HG03558 (cell line): ENCODE data around the gene MAD1L1.

Experiments
- ATAC-seq: cut with Tn5 transposase; IDR thresholded peaks from one replicate; pipeline ENCODE4 v1.9.1; 2021; ENCODE audit warnings: moderate number of reproducible peaks; ENCODE audit not compliant: unreplicated experiment; ENCODE audit errors: extremely low read depth

Gene MAD1L1

DNA sequence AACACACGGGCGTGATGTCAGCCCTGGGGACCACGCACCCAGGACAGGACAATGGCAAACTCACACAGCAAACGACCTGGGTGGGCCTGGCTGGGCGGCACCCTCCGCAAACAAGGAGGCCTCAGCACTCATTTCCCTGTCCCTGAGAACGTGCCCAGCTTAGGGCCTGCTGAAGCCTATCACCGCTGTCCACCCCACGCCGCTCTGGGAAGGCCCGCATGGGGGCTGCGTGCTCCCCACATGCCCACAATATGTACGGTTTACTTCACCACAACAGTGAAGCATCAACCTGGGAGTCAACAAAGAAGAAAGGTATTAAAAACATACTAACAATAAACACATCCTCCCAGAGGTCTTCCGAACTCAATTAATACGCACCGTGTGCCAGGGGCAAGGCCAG, 12.2 kb downstream of the MAD1L1 start:
- ATAC-seq = no peak

DNA sequence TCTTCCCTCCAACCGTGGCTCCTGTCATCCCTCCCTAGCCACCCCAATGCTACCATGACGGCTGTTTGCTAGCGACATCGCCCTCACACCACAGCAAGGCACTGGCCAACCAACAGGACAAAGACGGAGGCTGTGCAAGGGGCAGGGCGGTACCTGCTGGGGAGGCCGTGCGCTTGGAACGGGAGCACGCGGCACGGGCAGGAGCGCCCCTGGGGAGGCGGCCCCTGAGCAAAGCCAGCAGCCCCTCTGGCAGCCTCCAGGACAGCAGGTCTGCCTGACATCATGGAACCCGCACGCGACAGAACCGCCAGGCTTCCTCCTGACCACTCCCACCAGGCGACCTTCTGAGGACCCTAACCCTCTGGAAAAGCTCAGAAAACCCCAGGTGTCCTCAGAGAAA, 12.7 kb downstream of the MAD1L1 start:
- ATAC-seq = no peak

DNA sequence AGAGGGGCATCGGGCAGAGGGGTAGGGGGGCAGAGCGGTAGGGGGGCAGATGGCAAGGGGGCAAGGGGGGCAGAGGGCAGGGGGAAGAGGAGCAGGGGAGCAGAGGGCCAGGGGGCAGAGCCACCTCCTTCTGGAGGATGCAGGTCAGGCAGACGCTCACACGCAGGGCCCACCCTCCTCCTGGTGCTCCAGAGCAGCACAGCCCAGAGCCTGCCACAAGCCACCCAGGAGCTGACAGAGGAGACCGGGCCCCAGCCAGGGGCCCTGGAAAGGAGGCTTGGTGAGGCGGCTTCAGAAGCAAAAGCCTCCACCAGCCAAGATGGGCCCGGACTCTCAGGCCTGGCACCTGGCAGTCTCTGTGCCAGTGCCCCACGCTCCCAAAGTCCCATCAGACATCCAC, 13.1 kb downstream of the MAD1L1 start:
- ATAC-seq = no peak

DNA sequence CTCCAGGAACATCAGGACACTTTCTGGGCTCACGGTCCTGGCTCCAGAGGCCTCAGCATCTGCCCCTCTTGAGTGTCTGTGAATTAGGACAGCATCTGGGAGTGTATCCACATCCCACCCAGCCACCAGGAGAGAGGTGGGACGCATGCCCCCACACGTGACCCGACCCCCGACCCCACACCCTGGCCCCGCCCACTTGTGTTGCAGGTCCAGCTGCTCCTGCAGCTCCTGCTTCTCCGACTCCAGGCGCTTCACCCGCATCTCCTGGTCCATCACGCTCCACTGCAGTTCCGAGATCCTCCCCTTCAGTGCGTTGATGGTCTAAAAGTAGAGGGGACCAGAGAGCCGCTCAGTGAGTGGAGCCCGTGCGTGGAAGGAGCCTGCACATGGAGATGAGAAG, 13.6 kb downstream of the MAD1L1 start:
- ATAC-seq = no peak

DNA sequence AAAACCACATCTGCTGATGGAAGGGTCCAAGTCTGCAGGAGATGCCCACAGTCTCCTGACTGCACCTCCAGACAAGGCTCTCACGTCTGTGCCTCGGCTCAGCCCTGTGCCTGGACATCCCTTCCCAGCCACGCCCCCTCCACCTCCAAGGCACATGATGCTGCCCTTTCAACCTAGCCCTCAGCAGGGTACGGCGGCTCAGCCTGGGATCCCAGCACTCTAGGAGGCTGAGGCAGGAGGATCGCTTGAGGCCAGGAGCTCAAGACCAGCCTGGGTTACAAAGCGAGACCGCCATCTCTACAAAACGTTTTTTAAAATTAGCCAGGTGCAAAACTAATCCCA, 14.3 kb downstream of the MAD1L1 start:
- no peak for ATAC-seq

DNA sequence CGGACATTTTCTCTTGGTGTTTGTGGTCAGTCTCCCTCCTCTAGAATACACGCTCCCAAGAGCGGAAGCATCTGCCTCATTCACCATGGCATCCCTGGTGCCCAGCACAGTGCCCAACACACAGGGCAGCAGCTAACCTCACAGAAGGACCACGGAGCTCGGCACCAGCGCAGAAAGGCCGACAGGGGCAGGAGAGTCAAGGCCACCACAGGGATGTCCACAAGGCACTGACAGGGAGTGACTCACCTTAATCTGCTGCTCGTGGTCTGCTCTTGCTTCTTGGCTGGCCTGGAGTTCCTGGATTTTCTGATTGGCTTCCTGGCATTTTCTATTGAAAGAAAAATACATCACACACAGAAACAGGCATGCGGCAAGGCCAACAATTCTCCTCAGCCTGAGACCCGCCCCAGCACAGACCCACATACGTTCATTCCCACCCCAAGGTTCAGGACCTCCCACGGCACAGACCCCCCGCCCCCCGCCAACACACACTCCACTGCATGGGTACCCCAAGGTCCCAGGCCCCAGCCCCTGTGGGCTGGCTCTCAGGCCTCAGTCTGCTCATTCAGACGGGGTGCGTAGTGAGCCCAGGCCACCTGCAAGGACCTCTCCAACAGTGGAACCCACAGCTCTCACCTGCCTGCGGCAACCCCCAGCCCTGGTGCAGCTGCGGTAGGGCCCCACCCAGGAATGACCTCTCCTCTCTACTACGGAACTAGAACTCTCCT, 14.9 kb downstream of the MAD1L1 start:
- ATAC-seq = no peak

DNA sequence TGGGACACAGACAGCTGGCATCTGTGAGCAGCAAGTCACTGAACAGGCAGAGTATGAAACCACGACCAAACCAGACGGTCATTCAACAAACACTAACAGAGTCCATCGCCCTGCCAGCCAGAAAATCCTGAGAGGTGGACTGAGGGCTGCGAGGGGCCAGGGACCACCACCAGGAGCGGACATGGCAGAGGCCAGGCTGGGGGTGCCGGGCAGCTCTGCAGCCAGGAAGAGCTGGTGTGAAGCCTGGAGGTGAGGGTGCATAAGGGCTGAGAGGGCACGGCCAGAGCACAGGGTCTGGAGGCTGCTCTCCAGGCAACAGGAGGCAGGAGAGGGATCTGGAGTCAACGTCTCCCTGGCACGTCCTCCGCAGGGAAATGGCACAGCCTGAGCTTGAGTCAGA, 15.5 kb downstream of the MAD1L1 start:
- no peak for ATAC-seq

DNA sequence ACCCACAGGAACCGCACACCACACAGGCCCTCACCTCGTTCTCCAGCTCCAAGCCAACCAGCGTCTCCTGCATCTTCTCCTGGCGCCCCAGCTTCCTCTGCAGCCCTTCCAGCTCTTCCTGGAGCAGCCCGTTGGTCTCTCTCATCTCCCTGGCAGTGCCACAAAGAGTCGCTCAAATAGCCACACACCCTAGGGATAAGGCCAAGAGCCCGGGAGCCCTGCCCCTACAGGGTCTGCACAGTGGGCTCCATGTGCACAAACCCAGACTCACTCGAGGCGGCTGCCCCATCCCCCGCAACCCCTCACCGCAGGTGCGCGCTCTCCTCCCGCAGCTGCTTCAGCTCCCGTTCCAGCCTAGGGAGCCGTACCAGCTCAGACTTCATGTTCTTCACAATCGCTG, 16.9 kb downstream of the MAD1L1 start:
- no peak for ATAC-seq

DNA sequence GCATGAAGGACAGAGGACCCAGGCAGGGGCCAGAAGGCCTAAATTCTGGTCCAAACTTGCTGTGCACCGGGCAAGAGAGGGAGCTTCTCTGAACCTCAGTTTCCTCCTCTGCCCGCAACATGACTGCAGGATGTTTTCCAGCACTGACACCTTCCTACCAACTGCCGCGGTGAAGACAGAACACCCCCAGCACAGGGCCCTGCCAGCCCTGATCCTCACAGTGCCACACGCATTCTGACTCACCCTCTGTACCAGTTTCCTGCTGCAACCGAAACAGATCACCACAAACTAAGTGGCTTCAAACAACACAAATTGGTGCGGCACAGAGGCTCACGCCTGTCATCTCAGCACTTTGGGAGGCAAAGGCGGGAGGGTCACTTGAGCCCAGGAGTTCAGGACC, 18.1 kb downstream of the MAD1L1 start:
- no peak for ATAC-seq

DNA sequence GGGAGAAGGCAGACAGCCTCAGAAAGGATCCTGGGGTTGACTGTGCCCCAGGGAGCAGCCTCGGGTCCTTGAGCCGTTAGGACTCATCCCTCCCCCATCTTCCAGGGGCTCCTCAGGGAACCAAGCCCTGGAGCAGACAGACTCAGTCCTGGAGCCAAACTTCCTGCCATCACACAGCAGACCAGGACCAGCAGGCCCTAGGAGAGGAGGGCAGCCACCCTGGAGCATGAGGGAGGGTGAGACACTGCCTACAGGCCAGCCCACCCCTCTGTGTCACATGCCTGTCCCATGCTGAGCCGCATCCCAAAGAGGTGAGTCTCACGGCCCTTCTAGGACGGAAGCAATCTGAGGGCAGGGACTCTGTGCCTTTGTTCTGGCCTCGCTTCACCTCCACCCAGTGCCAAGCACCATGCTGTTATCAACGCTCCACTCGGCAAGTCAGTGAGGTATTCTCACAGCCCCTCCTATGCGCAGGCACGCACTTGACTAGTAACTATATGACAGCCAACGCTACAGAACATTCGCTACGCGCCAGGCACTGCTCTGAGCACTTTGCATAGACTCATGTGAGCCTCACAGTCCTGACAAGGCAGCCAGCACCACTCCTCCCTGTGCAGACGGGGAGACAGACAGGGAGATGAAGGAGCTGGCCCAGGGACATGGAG, 19.1 kb downstream of the MAD1L1 start:
- no peak for ATAC-seq

DNA sequence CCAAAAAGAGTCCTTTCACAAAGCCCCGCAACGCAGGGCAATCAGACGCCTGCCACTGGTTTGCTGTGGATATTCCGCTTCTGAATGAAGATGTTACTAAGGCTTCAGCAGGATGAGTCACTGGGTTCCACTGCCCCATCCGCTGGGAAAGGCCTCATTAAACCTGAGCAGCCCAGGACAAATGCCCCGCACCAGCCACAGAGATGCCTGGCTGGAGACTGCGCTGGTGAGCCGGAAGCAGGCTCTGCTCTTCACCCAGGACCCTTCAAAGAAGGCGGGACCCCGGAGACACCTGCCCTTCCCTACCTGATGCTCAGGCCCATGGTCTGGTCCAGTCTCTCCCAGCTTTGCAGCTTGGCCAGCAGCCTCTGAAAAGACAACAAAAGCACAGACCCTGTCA, 19.8 kb downstream of the MAD1L1 start:
- ATAC-seq = no peak

DNA sequence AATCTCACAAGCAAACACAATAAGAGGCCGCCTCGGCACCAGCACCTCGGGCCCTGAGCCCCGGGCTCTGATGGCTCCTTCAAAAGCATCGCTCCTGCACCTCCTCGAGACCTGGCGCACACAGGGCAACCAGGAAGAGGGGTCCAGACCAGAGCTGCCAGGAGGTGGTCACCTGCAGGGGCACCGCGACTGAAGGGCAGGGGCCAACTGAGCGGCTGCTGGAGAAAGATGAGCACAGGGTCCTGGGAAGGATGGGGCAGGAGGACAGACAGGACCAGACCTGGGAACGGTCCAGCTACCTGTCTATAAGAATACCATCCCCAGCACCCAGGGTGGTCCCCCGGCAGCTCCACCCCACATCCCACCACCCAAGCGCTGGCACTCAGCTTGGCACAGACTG, 20.8 kb downstream of the MAD1L1 start:
- ATAC-seq = no peak

DNA sequence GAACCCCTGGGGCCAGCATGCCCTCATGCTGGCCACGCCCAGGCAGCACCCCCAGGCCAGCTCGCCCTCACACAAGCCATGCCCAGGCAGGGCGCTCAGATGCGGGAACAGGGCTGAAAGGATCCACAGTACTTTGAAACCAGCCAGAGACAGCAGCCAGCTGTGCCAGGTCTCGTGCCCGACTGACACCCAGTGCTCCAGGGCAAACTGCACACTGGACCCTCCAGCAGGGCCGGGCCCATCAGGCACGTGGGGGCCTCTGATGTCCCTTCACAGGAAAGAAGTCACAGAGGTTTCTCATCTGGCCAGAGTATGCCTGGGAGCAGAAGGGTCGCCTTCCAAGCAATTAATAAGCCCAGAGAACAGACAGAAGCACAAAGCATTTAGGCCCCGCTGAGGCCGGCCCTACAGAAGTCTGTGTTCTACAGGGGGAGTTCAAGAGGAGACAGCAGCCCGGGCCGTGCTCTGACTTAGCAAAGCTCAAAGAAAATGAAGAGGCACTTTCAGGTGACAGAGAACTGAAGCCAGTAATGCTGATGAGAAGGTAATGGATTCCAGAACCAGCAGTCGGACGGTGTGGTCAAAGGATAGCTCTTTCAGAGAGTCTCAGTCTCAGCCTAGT, 21.4 kb downstream of the MAD1L1 start:
- ATAC-seq = no peak

DNA sequence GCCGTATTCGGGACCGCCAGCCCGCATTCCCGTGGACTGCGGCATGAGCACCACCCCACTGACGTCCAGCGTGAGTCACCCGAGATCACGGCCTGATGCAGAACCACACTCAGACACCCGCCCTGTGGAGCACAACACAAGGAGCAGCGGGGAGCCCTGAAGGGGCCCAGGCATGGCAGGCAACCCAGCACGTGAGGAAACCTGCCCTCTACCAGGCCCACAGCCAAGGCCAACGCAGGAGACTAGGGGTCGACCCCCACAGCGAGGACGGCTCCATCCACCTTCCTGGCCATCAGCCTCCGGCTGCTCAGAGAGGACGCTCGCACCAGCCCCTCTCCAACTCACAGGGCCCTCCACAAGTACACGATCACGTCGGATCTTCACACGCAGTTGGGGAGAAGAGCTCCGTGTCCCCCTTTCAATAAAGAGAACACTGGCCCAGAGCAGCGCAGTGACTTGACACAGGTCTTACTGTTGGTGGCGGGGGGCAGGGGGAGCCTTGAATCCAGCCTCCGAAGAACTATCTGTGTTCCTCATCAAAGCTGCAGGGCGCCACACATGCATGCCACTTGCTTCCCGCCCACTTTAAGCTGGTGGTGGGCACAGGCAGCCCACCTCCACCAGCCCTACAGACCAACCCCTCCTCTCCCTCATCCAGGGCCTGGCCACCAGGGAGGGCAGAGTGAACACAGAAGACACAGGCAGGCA, 22.0 kb downstream of the MAD1L1 start:
- no peak for ATAC-seq

DNA sequence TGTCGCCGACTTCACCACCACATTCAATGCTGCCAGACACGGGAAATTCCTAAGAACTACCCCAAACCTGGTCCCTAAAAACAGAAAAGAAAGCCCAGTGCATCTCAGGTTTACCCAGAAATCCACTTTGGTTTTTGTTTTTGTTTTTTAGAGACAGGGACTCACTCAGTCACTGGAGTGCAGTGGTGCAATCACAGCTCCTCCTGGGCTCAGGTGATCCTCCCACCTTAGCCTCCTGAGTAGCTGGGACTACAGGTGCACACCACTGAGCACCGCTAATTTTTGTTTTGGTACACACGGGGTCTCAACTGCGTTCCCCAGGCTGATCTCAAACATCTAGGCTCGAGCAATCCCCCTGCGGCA, 22.8 kb downstream of the MAD1L1 start:
- no peak for ATAC-seq

DNA sequence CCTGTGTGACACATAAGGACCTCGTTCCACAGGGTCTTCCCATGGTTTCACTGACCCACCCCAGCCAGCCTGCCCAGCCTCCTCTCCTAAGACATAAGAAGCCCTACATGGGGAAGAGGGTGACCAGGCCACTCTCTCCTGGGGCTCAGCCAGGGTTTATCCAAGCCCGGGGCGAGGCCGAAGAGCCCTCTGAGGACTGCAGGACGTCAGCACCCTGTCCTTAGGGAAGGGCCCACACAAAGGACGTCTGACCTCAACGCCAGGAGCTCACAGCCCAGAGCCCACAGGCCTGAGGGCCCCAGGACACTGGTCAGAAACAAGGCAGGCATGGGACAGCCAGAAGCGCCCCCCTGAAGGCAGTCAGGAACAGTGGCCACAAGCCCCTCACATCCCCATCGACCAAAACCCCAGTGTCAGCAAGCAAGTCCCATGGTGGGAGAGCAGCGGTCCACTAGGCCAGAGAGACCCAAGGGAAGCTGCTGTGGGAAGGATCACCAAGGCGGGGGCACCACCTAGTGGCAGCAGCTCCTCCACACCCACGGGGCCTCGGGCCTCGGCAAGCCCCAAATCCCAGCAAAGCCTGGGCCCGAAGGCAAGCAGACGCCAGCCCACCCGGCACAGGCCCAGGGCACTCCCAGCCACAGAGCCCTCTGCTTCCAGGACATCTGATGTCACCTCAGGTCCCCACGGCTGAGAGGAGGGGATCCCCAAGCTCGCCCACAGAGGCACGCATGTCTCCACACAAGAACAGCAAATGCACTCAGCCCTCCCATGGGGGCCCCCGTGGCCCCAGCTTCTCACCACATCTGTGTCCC, 23.4 kb downstream of the MAD1L1 start:
- ATAC-seq = no peak

DNA sequence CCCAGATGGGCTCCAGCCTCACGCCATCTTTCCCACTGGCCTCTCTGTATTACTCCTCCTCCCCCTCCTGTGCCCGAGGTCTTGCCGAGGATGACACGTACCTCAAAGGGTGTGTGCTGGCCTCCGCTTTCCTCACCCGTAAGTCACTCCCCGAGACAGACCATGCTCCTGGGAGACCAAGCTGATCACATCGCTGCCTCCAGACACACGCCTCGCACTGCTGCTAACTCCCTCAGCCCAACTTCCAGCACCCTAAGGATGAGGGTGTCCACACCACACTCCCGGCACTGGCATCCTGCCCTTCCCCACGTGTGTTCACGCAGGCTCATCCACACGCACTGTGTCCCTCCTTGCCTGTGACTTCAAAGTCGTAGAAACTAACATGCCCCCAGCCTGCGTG, 24.0 kb downstream of the MAD1L1 start:
- ATAC-seq = no peak

DNA sequence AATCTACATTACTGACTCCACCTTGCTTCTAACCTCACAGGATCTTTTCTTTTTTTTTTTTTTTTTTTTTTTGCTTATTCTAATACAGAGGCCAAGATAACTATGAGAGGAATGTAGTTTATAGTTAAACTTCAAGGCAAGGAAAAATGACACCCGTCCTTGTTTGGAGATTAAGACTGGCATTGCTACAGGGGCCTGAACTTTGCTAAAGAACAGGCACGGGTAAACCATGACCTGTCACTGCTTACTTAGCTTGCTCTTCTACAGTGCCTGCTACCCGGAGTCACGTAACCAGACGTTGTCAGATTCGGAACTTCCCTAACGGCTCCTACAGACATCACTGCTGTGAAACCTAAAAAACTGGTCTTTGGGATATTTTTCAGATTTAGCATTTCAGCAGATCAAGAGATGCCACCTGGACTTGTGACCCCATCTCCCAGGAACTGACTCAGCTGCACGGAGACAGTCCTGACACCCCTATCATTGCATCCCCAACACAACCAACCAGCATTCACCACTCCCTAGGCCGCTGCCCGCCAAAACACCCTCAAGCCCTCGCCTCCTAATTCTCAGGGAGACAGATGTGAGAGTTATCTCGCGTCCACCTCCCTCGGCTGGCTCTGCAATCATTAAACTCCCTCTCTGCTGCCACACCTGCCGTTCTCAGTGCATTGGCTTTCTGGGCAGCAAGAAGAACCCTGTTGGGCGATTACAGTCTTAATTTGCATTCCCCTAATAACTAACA, 27.5 kb downstream of the MAD1L1 start:
- ATAC-seq = no peak

DNA sequence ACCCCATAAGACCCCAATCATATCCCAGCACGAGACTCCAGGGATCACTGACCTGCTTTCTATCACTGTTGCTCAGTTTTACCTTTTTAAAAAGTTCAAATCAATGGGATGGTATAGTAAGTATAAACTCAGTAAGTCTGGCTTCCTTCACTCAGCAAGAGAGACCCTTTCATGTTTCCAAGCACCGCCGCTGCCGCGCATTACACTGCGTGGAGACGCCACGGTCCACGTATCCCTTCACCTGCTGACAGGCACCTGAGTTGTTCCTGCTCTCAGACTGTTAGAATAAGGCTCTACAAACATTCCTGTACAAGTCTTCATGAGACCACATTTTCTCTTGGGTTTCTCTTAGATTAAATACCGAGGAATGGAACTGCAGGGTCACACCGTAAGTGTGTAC, 28.3 kb downstream of the MAD1L1 start:
- no peak for ATAC-seq

DNA sequence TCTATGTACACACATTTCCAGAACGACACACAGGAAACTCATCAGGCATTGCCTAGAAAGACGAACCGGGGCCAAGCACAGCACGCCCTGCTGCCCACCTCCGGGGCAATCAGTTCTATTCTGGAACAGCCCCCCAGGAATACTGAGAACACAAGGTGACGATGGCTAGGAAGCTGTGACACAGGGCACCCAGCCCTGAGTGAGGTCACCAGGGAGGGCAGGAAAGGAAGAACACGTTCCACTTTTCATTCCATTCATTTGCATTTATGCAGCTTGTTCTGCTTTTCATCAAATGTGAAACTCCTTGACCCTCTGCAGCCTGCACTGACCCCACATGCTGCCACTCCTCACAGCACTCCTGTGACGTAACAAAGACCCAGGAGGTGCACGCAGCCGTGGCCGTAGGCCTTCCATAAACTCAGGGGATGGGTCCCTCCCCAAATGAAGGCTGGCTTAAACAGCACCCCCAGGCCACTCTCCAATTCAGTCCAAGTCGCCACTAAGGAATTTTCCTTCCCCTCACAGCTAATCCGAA, 28.9 kb downstream of the MAD1L1 start:
- no peak for ATAC-seq
